Ammon's horn (tissue), 1 donor: ENCODE data around the gene ELN.
"Not testable (repeated sequence)": the region's sequence is repeated elsewhere in the genome, so short reads cannot be mapped to it uniquely, and the experiment has no call there.

ENCODE experiments used
- DNase-seq: peaks from one replicate; pipeline ENCODE4 v3.0.0-alpha.2; 2016; ENCODE audit warnings: low spot score

The ELN gene

DNA sequence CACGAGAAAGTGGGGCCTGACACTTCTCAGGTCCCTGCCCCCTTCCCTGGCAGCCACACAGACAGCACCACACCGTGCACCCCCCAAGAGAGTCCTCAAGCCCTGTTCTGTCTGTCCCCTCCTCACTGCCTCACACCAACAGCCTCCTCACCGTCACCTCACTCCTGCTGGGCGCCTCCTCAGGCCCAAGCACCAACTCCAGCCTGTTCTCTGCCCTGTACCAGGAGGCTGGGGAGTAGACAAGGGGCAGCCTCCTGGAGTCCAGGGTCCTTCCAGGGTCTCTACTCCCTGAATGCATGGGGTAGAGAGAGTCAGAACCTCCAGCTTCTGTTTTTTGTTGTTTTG, 26.9 kb upstream of the ELN start:
- DNase-seq = no peak

DNA sequence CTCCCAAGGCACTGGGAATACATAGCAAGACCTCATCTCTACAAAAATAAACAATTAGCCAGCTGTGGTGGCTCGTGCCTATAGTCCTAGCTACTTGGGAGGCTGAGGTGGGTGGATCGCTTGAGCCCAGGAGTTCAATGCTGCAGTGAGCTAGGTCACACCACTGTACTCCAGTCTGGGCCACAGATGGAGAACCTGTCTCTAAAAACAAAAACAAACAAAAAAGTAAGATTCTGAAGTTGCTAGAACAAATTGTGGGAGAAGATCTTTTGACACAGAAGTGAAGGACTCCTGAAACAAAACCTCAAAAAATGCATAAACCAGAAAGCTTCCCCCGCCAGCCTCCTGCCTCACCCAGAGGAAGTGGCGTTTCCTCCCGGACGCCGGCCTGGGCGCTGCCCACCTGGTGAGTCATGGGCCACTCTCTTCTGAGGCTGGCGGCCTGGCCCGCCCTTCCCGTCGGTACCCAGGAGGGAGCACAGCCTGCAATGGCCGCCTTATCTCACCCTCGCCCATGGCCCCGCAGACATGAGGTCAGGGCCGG, 25.4 kb upstream of the ELN start:
- no peak for DNase-seq

DNA sequence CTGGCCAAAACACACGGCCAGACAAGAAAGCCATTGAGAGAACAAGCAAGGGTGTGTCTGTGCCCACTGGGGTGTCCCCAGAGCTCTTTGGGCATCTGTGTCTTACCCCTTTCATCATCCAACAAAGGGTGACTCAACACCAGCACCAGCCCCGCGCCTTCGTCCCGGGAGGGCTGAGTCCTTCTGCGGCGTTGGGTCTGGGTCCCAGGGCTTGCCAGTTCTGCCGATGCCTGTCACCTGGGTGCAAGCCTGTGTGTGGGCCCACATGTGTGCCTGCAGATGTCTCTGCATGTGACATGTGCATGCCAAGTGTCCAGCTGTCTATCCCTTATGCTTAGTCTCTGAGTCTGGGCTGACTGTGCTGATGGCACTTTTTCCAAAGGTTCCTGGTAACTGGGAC, 24.4 kb upstream of the ELN start:
- DNase-seq = no peak

DNA sequence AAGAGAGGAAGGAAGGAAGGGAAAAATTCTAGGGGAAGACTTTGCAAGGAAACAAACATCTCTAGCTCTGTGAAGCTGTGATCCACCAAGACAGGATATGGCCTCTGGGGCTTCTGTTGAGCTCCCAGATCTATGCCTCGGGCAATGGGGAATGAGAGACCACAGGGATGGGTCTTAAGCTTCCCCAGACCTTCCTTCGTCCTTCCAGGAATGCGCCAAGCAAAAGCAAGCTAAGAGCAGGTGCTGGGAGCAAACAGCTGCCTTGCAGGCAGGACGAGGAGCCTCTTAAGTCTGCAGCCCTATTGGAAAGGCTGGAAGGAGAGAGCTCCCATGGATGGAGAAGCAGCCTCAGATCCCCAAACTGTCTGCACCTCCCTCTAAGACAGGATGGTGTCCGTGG, 21.9 kb upstream of the ELN start:
- DNase-seq = no peak

DNA sequence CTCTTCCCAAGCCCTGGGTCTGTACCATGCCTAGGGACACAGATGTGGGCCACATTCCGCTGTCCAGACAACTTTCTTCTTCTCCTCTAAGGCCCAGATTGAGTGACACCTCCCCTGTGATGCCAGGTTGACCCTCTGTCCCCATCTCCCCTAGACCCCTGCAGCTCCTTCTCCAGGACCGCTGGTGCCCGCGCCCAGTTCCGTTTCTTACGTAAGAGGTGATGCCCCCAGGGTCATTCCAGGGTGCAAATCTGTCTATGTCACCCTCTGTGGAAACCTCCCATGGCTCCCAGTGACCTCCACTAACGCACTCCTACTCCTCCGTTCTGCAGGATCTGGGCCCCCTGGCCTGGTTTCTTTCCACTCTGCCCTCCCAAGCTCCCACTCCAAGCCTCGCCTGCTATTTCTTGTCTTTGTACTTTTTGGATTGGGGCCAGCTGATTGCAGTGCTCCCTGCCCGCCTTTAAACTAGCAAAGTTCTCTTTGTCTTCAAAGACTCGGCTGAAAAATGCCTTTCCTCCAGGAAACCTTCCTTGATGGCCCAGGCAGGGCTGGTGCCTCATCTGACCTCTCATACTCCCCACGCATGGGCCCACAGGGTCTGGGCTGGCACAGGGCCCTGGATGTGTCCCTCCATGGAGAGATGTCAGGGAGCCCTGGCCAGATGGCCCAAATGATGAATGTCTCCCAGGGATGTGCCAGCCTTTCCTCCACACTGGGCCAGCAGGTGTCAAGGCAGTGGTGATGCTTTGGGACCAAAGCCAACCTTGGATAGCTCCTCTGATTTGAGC, 21.3 kb upstream of the ELN start:
- DNase-seq = no peak

DNA sequence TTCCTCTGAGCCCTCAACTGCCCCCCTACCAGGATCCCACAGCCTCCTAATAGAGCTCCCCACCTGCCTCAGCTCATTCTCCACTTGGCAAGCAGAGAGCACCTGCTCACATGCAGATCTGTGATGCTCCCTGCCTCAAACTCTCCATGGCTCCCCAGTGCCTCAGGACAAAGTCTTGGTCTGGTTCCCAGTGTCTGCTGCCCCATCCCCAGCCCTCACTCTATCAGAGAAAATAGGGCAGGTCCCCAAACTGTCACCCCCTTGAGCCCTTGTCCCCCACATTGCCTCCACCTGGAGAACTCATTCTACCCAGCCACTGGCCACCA, 20.8 kb upstream of the ELN start:
- DNase-seq = no peak

DNA sequence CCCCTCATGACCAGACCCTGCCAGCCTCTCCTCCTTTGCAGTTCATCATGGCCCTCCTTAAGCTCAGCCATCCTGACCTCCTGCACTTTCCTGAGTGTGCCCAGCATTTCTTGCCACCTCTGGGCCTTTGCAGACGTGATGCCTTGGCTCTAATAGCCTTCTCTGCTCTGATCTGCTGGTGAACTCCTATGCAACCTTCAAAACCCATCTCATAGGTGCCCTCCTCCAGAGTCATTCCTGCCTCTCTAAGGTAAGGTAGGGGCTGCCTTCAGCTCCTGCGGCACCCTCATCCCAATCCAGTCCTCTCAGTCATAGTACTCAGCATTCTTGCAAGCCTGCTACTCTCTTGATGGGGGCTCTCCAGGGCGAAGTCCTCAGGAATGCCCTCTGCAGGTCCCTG, 19.3 kb upstream of the ELN start:
- no peak for DNase-seq

DNA sequence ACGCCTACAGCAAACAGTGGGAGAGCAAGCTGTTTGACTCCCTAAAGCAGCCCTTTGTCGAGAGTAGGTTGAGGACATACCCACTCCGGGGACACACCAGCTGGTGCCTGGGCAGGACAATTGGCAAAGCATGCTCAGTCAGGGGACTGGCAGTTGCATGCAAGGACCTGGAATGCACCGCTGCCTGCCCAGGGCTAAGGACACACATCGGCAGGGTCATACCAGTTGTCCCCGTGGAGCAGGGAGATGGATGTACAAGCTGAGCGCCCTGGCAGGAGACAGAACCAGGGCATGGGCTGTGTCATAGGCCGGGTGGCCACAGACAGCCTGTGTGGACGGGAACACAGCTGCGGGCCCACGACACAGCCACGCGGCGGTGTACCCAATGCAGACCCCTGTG, 18.3 kb upstream of the ELN start:
- DNase-seq = no peak

DNA sequence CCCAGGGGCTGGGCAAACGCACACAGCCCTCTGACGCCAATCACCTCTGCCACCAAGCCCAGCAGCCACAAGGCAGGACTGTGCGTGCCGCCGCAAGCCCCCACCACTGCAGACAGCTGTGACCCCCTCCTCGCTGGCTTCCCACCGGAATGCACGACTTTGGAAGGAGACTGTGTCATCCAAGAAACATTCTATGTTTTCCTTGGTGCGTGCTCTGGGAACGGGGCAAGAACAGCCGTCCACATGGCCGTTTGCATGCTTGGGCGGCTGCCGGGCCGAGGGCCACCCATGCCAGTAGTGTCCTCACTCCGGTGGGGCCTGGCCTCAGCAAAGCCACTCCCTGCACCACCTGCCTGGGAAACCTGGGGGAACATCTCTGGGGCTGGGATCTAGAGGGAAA, 17.6 kb upstream of the ELN start:
- no peak for DNase-seq

DNA sequence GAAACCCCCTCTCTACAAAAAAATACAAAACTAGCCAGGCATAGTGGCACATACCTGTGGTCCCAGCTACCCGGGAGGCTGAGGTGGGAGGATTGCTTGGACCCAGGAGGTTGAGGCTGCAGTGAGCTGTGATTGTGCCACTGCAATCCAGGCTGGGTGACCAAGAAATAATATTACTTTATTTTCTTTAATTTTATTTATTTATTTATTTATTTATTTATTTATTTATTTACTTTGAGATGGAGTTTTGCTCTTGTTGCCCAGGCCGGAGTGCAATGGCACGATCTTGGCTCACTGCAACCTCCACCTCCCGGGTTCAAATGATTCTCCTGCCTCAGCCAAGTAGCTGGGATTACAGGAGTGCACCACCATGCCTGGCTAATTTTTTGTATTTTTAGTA, 16.6 kb upstream of the ELN start:
- not testable (repeated sequence) for DNase-seq

DNA sequence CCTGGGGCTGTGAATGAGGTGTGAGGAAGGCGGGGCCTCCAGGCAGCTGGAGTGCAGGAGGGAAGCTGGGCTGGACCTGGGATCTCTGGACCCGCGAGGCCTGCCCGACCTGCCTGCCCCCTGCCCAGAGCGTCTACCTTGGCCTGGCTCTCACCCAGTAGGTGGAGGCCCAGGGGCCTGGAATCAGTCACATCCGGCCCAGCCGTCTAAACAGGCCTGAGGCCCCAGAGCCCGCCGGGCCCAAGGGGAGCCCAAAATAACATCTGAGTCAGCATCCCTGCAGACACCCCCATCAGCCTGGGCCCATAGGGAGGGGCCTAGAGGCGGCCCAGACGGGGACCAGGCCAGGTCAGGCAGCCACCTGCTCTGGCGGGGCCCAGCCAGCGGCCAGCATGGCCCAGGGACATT, 15.1 kb upstream of the ELN start:
- DNase-seq = no peak

DNA sequence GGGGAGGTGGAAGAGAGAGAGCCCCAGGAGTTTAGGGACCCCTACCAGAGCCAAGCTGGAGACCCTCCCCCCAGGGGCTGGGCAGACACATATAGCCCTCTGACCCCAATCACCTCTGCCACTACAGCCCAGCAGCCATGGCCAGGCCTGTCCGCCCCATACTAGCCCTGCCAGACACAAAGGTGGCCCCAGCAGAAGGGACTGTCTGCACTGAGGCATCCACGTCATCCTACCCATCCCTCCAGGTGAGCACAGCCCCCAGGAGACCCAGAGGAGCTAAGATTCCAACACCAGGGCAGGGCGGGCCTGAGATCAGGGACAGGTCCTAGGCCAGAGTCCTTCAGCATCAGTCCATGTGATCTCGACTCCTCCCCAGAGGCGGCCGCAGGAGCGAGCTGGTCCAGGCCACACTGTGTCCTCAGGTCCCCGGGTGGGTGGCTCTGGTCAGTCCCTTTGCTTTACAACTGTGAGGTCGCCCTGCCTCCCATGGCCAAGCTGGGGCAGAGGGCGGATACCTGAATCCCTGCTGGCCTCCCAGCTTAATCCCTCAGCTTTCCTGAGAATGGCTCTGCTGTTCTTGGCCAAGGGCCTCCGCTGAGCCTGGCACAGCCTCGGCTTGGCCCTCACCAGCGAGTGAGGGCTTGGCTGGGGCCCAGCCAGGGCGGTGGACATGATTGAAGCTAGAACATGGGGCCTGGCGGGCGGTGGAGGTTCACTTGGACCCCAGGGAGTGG, 14.3 kb upstream of the ELN start:
- DNase-seq = peak; percentile 68

DNA sequence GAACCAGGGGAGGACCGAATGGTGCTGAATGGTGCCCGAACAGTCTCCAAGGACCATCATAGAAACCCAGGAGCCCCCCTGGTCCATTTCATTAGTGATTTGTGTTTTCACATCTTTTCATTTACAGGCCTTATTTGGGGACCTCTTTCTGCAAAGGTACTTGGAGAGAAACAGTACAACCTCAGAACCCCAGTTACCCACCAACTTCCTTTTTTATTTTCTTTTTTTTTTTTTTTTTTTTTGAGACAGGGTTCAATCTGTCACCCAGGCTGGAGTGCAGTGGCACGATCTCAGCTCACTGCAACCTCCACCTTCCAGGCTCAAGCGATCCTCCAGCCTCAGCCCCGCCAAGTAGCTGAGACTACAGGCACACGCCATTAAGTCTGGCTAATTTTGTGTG, 13.0 kb upstream of the ELN start:
- no peak for DNase-seq

DNA sequence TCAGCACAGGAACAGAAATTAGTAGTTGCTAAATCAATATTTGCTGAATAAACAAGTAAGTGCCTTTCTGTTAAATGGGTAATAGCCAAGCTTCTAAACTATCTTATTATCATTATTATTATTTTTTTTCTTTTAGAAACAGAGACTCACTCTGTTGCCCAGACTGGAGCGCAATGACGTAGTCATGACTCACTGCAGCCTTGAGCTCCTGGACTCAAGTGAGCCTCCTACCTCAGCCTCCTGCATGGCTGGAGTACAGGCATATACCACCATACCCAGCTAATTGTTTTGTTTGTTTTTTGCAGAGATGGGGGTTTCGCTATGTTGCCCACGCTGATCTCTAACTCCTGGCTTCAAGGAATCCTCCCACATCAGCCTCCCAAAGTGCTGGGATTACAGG, 12.3 kb upstream of the ELN start:
- no peak for DNase-seq

DNA sequence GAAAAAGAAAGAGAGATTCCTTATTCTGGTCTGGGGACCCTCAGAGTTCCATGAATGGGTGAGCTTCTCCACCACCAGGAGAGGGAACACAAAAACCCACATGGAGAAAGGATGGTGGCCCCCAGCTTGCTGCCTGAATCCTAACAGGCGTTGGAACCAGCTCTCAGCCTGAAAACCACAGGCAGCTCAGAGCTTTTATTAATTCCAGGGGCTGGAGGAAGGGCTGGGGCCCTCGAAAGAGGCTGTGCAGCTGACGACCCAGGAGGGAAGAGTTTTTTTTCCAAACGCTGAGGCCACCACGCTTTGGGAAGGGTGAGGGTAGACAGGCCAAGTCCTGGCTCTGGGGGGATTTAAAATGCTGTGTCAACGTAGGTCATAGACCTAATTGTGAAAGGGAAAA, 10.8 kb upstream of the ELN start:
- DNase-seq = no peak

DNA sequence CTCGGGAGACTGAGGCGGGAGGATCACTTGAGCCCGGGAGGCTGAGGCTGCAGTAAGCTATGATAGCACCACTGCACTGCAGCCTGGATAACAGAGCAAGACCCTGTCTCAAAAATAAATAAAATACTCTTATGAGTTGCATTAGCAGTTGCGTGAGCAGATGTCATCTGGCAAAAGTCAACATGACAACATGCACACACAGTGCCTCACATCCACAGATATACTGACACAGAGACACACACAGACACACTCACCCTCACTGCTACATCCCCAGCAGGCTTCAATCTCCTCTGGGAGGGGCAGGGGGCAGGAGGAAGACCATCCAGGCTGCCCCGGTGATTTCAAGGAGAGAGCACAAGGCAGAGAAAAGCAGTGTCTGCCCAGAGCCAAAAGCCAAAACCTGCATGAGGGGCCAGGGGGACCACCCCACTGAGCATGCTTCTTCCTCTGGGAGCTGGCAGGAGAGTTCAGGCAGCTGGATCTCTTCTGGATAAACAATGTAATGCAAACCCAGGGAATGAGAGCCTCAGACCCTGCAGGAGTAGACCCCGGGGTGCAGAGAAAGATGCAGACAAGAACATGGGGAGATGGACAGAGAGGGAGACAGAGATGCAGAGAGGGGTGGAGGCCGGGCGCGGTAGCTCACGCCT, 9.6 kb upstream of the ELN start:
- DNase-seq = no peak

DNA sequence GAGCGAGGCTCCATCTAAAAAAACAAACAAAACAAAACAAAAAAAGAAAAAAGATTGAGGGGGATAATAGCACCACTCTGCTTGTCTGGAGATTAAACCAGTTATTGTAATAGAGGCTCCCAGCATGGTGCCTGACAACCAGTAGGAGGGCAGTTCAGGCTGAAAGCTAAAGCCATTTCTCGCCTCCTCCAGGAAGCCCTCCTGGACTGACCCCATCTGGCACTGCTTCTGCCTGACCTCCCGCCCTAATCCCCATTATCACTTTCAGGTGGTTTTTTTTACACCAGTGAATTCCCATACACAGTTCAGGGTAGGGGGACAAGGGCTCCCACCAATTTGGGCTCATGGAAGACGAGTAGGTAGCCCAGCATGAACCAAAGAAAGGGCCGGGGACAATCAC, 8.8 kb upstream of the ELN start:
- DNase-seq = no peak

DNA sequence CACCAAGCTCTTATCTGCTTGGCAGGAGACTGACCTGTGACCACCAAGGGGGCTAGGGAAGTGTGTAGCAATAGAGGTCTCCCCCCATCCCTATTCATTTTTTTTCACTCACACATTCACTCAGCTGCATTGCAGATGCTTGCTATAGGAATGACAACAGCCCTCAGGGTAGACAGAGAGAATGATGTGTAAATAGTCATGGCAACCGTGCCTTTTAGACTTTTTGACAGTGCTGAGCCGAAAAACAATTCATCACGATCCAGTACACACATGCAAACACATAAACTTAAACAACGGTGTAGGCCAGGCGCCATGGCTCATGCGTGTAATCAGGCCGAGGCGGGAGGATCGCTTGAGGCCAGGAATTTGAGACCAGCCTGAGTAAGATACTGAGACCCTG, 7.6 kb upstream of the ELN start:
- no peak for DNase-seq

DNA sequence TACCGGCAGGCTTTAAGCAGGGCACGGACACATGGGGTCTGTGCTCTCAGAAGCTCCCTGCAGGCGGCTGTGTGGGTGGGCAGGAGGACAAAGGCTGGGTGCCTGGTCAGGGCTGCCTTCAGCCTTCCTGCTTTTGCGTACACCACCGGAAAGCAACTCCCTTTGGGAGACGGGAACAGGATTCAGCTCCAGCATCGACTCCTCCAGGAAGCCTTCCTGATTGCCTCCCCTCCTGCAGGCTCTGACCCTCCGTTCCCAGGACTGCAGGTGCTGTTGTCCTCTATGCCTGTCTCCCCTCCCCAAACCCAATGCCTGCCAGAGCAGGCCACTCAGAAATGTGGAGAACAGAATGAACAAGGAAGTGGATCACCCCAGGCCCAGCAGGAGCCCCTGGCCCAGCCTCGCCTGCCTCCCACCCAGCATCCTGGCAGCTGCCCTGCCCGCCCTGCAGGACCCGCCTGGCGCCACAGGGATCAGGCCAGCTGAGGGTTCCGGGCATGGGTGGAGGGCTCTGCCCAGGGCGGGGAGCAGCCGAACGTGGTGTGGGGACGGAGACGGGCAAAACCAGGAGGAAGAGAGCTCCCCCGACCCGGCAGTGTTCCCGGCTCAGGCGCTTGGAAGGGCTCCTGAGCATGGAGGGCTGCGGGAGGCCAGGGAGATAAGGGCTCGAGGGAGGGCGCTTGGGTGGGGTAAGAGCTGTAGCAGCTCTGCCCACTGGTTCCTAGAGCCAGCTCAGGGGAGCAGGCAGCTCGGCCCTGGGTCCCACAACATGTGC, 6.2 kb upstream of the ELN start:
- no peak for DNase-seq

DNA sequence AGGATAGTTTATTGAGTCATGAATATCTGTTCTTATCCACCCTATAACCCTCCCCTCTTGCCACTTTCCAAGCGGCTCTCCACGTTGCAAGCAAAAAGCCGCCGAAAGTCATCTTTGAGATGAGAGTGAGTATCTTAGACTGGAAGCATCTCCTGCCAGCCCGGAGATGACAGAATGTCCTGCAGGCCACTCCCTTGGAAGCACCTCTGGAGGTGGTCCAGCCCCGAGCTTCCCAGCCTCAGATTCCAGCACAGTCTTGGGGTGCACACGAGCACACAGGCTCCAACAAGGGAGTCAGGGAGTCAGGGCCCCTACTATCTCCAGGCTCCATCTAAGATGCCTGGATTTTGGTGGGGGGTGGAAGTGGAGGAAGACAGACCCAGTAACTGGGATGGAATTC, 5.5 kb upstream of the ELN start:
- DNase-seq = no peak

DNA sequence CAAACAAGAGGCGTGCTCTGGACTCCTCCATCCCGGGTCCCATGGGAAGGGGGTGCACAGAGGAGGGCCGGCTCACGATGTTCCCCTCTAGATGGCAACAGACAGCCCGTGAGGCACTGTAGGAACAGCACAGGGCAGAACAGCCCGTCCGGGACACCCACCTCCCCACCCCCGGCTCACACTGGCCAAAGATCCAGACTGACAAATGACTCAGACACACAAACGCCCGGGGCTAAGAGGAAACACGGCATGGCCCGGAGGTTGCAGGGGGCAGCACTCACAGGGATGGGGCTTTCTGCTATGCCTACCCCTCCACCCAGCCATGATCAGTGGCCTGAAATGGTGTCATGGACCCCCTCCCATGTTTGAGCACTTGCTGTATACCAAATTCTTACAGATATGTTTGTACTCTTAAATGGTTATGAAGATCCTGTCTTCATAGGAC, 4.9 kb upstream of the ELN start:
- DNase-seq = no peak

DNA sequence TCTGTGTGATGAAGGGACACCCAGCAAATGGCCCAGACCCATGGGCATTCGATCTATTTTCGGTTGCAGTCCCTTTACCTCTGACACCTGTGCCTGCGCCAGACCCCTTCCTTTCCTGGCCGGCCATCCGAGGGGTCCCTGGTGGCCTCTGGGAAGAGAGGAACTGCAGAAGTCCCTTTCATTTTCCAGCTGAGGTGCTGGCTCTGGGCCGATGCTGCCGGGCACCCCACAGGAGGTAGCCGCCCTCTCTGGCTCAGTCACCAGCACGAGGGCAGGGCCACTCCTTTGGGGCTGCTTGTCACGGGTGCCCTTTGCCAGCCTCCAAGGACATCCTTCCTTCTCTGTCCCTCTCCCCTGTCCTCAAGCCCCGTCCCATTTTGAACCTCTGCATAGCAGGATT, 4.2 kb upstream of the ELN start:
- DNase-seq = no peak

DNA sequence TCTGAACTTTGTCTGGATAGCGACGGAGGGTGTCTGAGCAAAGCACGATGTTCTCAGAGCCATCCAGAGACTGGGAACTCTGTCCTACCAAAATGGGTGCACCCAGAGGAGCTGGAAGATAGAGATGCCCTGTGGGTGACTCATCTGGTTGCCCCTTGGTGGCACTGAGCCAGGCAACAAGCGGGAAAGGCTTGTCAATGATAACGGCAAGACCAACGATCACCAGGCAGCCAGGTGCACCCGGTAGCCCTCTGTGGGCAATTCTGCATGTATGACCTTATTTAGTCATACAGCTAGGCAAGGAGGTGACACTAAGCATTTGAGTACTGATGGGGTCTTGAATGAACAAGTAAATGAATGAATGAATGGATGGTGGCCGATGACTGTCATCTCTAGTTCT, 2.8 kb upstream of the ELN start:
- no peak for DNase-seq
